H9 (cell line): ENCODE measurements around the gene FGF9. TPM values are rescaled to one million over a fixed set of nuclear protein-coding genes. Genes with fewer than 3 reads are reported as not detected.
A peak's percentile ranks its signal among the peaks of the same experiment; 100 is the strongest.

Experiments
- DNase-seq: peaks from one replicate; pipeline ENCODE4 v3.0.0-alpha.2; 2017
- H2AFZ ChIP-seq: one replicate; pipeline ENCODE4 v1.6.1; 2013; ENCODE audit warnings: mild to moderate bottlenecking, low read length, control low read depth, moderate library complexity
- H2AK5ac ChIP-seq: 2 replicates; pipeline ENCODE4 v1.6.1; 2013; ENCODE audit warnings: low read length, control low read depth, mixed read lengths; ENCODE audit not compliant: insufficient read length
- H2BK120ac ChIP-seq: one replicate; pipeline ENCODE4 v1.6.1; 2013; ENCODE audit warnings: low read depth, mild to moderate bottlenecking, low read length, control low read depth, inconsistent platforms; ENCODE audit not compliant: poor library complexity, severe bottlenecking
- H2BK12ac ChIP-seq: 2 replicates; pipeline ENCODE4 v1.6.1; 2013; ENCODE audit warnings: low read length, control low read depth, mixed read lengths, low read depth; ENCODE audit not compliant: insufficient read length
- H2BK15ac ChIP-seq: 2 replicates; pipeline ENCODE4 v1.6.1; 2013; ENCODE audit warnings: low read depth, low read length, control low read depth
- H2BK20ac ChIP-seq: one replicate; pipeline ENCODE4 v1.6.1; 2013; ENCODE audit warnings: low read depth, mild to moderate bottlenecking, low read length, control low read depth, inconsistent platforms; ENCODE audit not compliant: poor library complexity, severe bottlenecking
- H2BK5ac ChIP-seq: 2 replicates; pipeline ENCODE4 v1.6.1; 2013; ENCODE audit warnings: low read length, control low read depth, mixed read lengths; ENCODE audit not compliant: insufficient read length
- H3K14ac ChIP-seq: 2 replicates; pipeline ENCODE4 v1.6.1; 2013; ENCODE audit warnings: low read length, control low read depth; ENCODE audit not compliant: insufficient read depth
- H3K18ac ChIP-seq: 2 replicates; pipeline ENCODE4 v1.6.1; 2013; ENCODE audit warnings: low read depth, mild to moderate bottlenecking, mixed read lengths, low read length, control low read depth; ENCODE audit not compliant: insufficient read length
- H3K23ac ChIP-seq: 2 replicates; pipeline ENCODE4 v1.6.1; 2013; ENCODE audit warnings: low read length, control low read depth, mixed read lengths, low read depth; ENCODE audit not compliant: insufficient read length
- H3K23me2 ChIP-seq: 2 replicates; pipeline ENCODE4 v1.6.1; 2013; ENCODE audit warnings: low read depth, mild to moderate bottlenecking, mixed read lengths, low read length, control low read depth; ENCODE audit not compliant: insufficient read length, poor library complexity, severe bottlenecking
- H3K27ac ChIP-seq: 2 replicates; pipeline ENCODE4 v1.5.1; 2013; ENCODE audit warnings: low read length, control low read depth, mixed read lengths, low read depth; ENCODE audit not compliant: insufficient read length
- H3K27me3 ChIP-seq: 2 replicates; pipeline ENCODE4 v1.6.1; 2013; ENCODE audit warnings: low read length, control low read depth, inconsistent platforms; ENCODE audit not compliant: insufficient read depth
- H3K4ac ChIP-seq: 2 replicates; pipeline ENCODE4 v1.6.1; 2013; ENCODE audit warnings: low read depth, mild to moderate bottlenecking, control low read depth, inconsistent platforms, low read length, moderate library complexity
- H3K4me1 ChIP-seq: 2 replicates; pipeline ENCODE4 v1.6.1; 2013; ENCODE audit warnings: low read length, control low read depth, inconsistent platforms; ENCODE audit not compliant: insufficient read depth
- H3K4me2 ChIP-seq: 2 replicates; pipeline ENCODE4 v1.6.1; 2013; ENCODE audit warnings: low read length, control low read depth, mixed read lengths; ENCODE audit not compliant: insufficient read length, insufficient read depth
- H3K56ac ChIP-seq: 2 replicates; pipeline ENCODE4 v1.6.1; 2013; ENCODE audit warnings: low read depth, mild to moderate bottlenecking, mixed read lengths, low read length, control low read depth; ENCODE audit not compliant: insufficient read length
- H3K79me1 ChIP-seq: 2 replicates; pipeline ENCODE4 v1.6.1; 2013; ENCODE audit warnings: low read depth, mild to moderate bottlenecking, moderate library complexity, low read length, control low read depth, inconsistent platforms; ENCODE audit not compliant: insufficient read depth, poor library complexity, severe bottlenecking
- H3K79me2 ChIP-seq: 2 replicates; pipeline ENCODE4 v1.6.1; 2013; ENCODE audit warnings: low read length, control low read depth, inconsistent platforms; ENCODE audit not compliant: insufficient read depth
- H3K9ac ChIP-seq: 2 replicates; pipeline ENCODE4 v1.6.1; 2013; ENCODE audit warnings: low read length, control low read depth, mixed read lengths; ENCODE audit not compliant: insufficient read length; ENCODE audit errors: extremely low read depth
- H3K9me3 ChIP-seq: one replicate; pipeline ENCODE4 v1.6.1; 2013; ENCODE audit warnings: low read depth, low read length, inconsistent platforms; ENCODE audit not compliant: control insufficient read depth
- H3T11ph ChIP-seq: one replicate; pipeline ENCODE4 v1.6.1; 2013; ENCODE audit warnings: mild to moderate bottlenecking, low read length, control low read depth, inconsistent platforms
- H4K20me1 ChIP-seq: one replicate; pipeline ENCODE4 v1.6.1; 2013; ENCODE audit not compliant: control insufficient read depth, insufficient read length, insufficient read depth
- H4K5ac ChIP-seq: 2 replicates; pipeline ENCODE4 v1.6.1; 2013; ENCODE audit warnings: low read depth, mild to moderate bottlenecking, mixed read lengths, low read length, control low read depth; ENCODE audit not compliant: insufficient read length
- H4K8ac ChIP-seq: replicated peaks from 2 replicates; pipeline ENCODE4 v1.6.1; 2013; ENCODE audit warnings: low read length, control low read depth, mixed read lengths, low read depth; ENCODE audit not compliant: insufficient read length
- H4K91ac ChIP-seq: 2 replicates; pipeline ENCODE4 v1.6.1; 2013; ENCODE audit warnings: low read depth, mild to moderate bottlenecking, moderate library complexity, mixed read lengths, low read length, control low read depth; ENCODE audit not compliant: insufficient read length
- H3K27ac Mint-ChIP-seq, 3 experiments: 2 replicates in 2 of 3; 3 replicates in 1 of 3; pipeline ENCODE4 v1.8.0; 2020 to 2021; ENCODE audit warnings: mixed read lengths in 3 of 3, mild to moderate bottlenecking in 1 of 3, moderate library complexity in 1 of 3
- H3K27me3 Mint-ChIP-seq: 2 replicates; pipeline ENCODE4 v1.8.0; 2021; ENCODE audit warnings: low read depth, mild to moderate bottlenecking, moderate library complexity, mixed read lengths
- H3K36me3 Mint-ChIP-seq, 3 experiments: 2 replicates in 2 of 3; 3 replicates in 1 of 3; pipeline ENCODE4 v1.8.0; 2020 to 2021; ENCODE audit warnings: low read depth in 3 of 3, mixed read lengths in 3 of 3; ENCODE audit not compliant: insufficient read depth in 1 of 3
- H3K4me1 Mint-ChIP-seq, 2 experiments: 2 replicates each; pipeline ENCODE4 v1.8.0; 2020; ENCODE audit warnings: mixed read lengths in 2 of 2
- H3K4me3 Mint-ChIP-seq, 2 experiments: 2 replicates in 1 of 2; 3 replicates in 1 of 2; pipeline ENCODE4 v1.8.0; 2020 to 2021; ENCODE audit warnings: mild to moderate bottlenecking in 2 of 2, mixed read lengths in 2 of 2, moderate library complexity in 1 of 2
- H3K9me3 Mint-ChIP-seq, 2 experiments: 2 replicates in 1 of 2; 3 replicates in 1 of 2; pipeline ENCODE4 v1.8.0; 2020; ENCODE audit warnings: mild to moderate bottlenecking in 2 of 2, mixed read lengths in 2 of 2, moderate library complexity in 1 of 2
- CTCF ChIP-seq: fragments of 200-600 bp; sonication (generic); conservative IDR thresholded peaks from 3 replicates; pipeline ENCODE4 v1.8.0; 2021; ENCODE audit warnings: antibody characterized with exemption, mild to moderate bottlenecking
- WGBS: extraction: QIAGEN DNeasy Blood & Tissue Kit; methylation state at CpG from one replicate; pipeline ENCODE4 v1.1.7; 2013; ENCODE audit warnings: missing lambda C conversion rate, low lambda C conversion rate, mixed read lengths; ENCODE audit not compliant: insufficient read length; ENCODE audit errors: extremely low coverage; 5-methylcytosine and 5-hydroxymethylcytosine counted together
- total RNA-seq: library from RNA; stranded (reverse); gene quantifications from 2 replicates; pipeline ENCODE4 v1.2.1, GENCODE V29; 2021

FGF9 gene
- total RNA-seq, 1 experiment from 2014 or later, result 0.22 TPM

- Histone ChIP-seq H3K27me3 (no peaks in the 10 kb centered on the region), H3K4me1 (no peaks in the 10 kb centered on the region; the same call in 1 of the 2 replicates), H3K18ac (no peak overlapping the region), H2BK5ac (no peak overlapping the region), H4K91ac (no peak overlapping the region), H4K20me1 (no peaks in the 10 kb centered on the region), H3K56ac (no peak overlapping the region), H2AK5ac (no peak overlapping the region), H3K79me1 (no peaks in the 10 kb centered on the region), H4K5ac (no peak overlapping the region), H3T11ph (no peak overlapping the region), H3K9ac (no peak overlapping the region), H2BK15ac (no peak overlapping the region), H3K9me3 (no peaks in the 10 kb centered on the region), H2AFZ (no peak overlapping the region), H3K27ac (no peak overlapping the region), H2BK12ac (no peak overlapping the region), H3K23ac (no peak overlapping the region), H2BK120ac (no peak overlapping the region), H4K8ac (no peak overlapping the region), H3K4ac (no peak overlapping the region), H3K79me2 (no peaks in the 10 kb centered on the region; the same call in 1 of the 2 replicates), H3K4me2 (no peak overlapping the region), H2BK20ac (no peak overlapping the region), H3K14ac (no peak overlapping the region), H3K23me2 (no peaks in the 10 kb centered on the region)
- Mint-ChIP-seq H3K27ac (no peak overlapping the region), H3K4me3 (no peak overlapping the region), H3K27me3 (no peaks in the 10 kb centered on the region; the same call in none of the 2 replicates), H3K36me3 (no peaks in the 10 kb centered on the region), H3K4me1 (no peaks in the 10 kb centered on the region; a peak in 1 of 4 replicates), H3K9me3 (no peaks in the 10 kb centered on the region)
- no CpG with 5 or more reads among the region's 6 CpGs for WGBS
- DNase-seq, result no peak
- TF ChIP-seq CTCF, result peak; percentile 88
These were observed 32.3 kb upstream of the FGF9 start for GRCh38 chr13:21638319-21639282.
